Measurements from ENCODE around the gene PRDM2. TPM values are rescaled to one million over a fixed set of nuclear protein-coding genes. Genes with fewer than 3 reads are reported as not detected.
A peak's percentile ranks its signal among the peaks of the same experiment; 100 is the strongest.

The PRDM2 gene
- total and polyA plus RNA-seq, 12 donors: 12.5 to 45.3 (median 30.2) TPM

- no peaks in the 10 kb centered on the region for H3K9me3 ChIP-seq (replicated peaks in 1 of 3)
- H3K27ac ChIP-seq: no peak overlapping the region
- DNase-seq: peak in 2 of 7 donors; percentile 3 to 42
- intact Hi-C loops (cut with DNase I): loop anchor here in 1 of 2 donors (10.0 kb wide), 1 partner anchor 130 kb away; no protein-coding TSS in a partner anchor
- H3K4me3 ChIP-seq: no peak overlapping the region
- no peaks in the 10 kb centered on the region for H3K36me3 ChIP-seq (replicated peaks in 1 of 2)
- WGBS, 4 donors: 91 to 95% (median 92%) methylated on average over 9 of the region's 9 CpGs
- H3K27me3 ChIP-seq: no peaks in the 10 kb centered on the region
- no peaks in the 10 kb centered on the region for H3K4me1 ChIP-seq (replicated peaks in 1 of 2)
- TF ChIP-seq POLR2A (IDR thresholded peaks at IDR 0.05) (no peak), CTCF (IDR thresholded peaks at IDR 0.05) (no peak)
Observed at GRCh38 chr1:13824626-13825025, 124.6 kb downstream of the PRDM2 start.

- H3K36me3 ChIP-seq (replicated peaks in 1 of 2): no peaks in the 10 kb centered on the region
- H3K27me3 ChIP-seq: no peaks in the 10 kb centered on the region
- peak in 3 of 7 donors; percentile 16 to 45 (median 22) for DNase-seq
- 69 to 84% (median 73%) methylated on average over 4 of the region's 4 CpGs for WGBS, 4 donors
- no peaks in the 10 kb centered on the region for H3K9me3 ChIP-seq (replicated peaks in 1 of 3)
- no peak for TF ChIP-seq POLR2A (IDR thresholded peaks at IDR 0.05)
- TF ChIP-seq CTCF (IDR thresholded peaks at IDR 0.05): no peak
- H3K4me1 ChIP-seq (replicated peaks in 1 of 2): no peaks in the 10 kb centered on the region
- intact Hi-C loops (cut with DNase I): loop anchor here in 1 of 2 donors (10.0 kb wide), 1 partner anchor 130 kb away; no protein-coding TSS in a partner anchor
- H3K27ac ChIP-seq: no peak overlapping the region
- H3K4me3 ChIP-seq: no peak overlapping the region
Observed at GRCh38 chr1:13825033-13825432, 125.0 kb downstream of the PRDM2 start.

GRCh38 chr1:13826009-13826408 lies 126.0 kb downstream of the PRDM2 start:
- H3K4me1 ChIP-seq (replicated peaks in 1 of 2): no peaks in the 10 kb centered on the region
- DNase-seq: peak in 2 of 7 donors; percentile 17 to 25
- intact Hi-C loops (cut with DNase I): loop anchor here in 1 of 2 donors (10.0 kb wide), 1 partner anchor 129 kb away; no protein-coding TSS in a partner anchor
- no peaks in the 10 kb centered on the region for H3K36me3 ChIP-seq (replicated peaks in 1 of 2)
- WGBS, 4 donors: 73 to 89% (median 80%) methylated on average over 2 of the region's 2 CpGs
- no peak overlapping the region for H3K27ac ChIP-seq
- H3K27me3 ChIP-seq: no peaks in the 10 kb centered on the region
- H3K4me3 ChIP-seq: no peak overlapping the region
- H3K9me3 ChIP-seq (replicated peaks in 1 of 3): no peaks in the 10 kb centered on the region
- no peak for TF ChIP-seq POLR2A (IDR thresholded peaks at IDR 0.05)
- TF ChIP-seq CTCF (IDR thresholded peaks at IDR 0.05): no peak

- no peaks in the 10 kb centered on the region for H3K27me3 ChIP-seq
- no peaks in the 10 kb centered on the region for H3K9me3 ChIP-seq (replicated peaks in 1 of 3)
- no peak overlapping the region for H3K4me3 ChIP-seq
- H3K27ac ChIP-seq: no peak overlapping the region
- H3K36me3 ChIP-seq (replicated peaks in 1 of 2): no peaks in the 10 kb centered on the region
- WGBS, 4 donors: 54 to 74% (median 66%) methylated on average over 6 of the region's 6 CpGs
- TF ChIP-seq POLR2A (IDR thresholded peaks at IDR 0.05) (no peak), CTCF (IDR thresholded peaks at IDR 0.05) (no peak)
- H3K4me1 ChIP-seq (replicated peaks in 1 of 2): no peaks in the 10 kb centered on the region
- intact Hi-C loops (cut with DNase I): loop anchor here in 1 of 2 donors (10.0 kb wide), 1 partner anchor 128 kb away; no protein-coding TSS in a partner anchor
- peak in 1 of 7 donors; percentile 10 for DNase-seq
Observed at GRCh38 chr1:13826591-13826990, 126.6 kb downstream of the PRDM2 start.
